ENCODE data around the gene JAK1.

The JAK1 gene

DNA sequence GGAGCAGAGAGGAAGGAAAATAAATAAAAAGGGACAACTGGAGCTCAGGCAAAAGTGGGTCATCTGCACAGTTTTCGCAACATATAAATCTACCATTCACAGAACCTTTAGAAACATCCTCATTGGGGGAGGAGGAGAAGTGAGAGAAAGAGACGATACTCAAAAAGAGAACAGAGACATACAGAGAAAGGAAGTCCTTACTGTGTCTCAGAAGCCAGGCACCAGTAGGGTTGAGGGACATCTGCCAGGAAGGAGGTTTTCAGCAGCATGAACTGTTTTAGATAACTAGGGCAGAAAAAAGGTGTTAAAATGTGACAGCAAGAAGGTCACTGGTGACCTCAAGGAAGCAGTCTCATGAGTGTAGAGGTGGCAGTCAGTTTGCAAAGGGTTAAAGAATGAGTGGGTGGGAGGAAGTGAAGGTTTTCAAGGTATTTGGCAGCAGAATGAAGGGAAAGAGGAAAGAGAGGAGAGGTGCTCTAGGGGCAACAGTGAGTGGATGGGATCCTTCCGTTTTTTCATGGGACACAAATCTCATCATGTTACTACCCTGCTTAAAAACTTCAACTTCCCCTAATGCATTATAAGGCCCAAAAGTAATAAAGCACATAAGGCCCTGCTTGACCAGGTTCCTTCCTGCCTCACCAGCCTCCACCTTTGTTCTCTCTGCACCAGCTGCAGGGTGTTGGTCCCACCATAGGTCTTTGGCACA lies 9.5 kb downstream of the JAK1 start:
- no peak for TF ChIP-seq CTCF (conservative IDR thresholded peaks at IDR 0.05; ENCODE audit: low read depth, low read length)
- H3K4me3 ChIP-seq (ENCODE audit: low read length), result no peak overlapping the region
- DNase-seq (ENCODE audit: low read depth), result no peak

DNA sequence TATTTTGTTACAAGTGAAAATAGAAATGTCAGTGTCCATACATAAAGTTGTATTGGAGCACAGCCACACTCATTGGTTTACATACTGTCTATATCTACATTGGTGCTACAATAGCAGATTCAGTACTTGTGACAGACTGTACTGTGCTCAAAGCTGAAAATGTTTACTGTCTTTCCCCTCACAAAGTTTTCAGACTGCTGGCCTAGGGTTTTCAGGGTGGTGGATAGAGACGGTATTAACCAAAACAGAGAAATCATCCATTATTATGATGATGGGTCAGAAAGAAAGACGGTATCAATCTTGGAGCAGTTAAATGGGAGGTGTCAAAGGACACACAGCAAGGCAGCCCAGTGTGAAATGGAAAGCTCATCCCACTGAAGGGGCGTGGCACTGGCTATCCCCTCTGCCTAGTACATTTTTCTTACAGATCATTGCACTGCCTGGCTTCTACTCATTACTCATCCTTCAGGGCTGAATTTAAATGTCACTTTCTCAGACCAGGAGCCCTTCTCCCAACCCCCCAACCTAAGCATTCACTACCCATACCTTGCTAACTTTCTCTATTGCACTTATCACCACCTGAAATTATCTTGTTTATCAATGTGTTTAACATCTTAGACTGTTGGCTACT lies 10.2 kb downstream of the JAK1 start:
- DNase-seq (ENCODE audit: low read depth), result no peak
- no peak overlapping the region for H3K4me3 ChIP-seq (ENCODE audit: low read length)
- TF ChIP-seq CTCF (conservative IDR thresholded peaks at IDR 0.05; ENCODE audit: low read depth, low read length), result no peak

- no peak overlapping the region for H3K4me3 ChIP-seq (ENCODE audit: low read length)
- no peak for DNase-seq (ENCODE audit: low read depth)
- TF ChIP-seq CTCF (conservative IDR thresholded peaks at IDR 0.05; ENCODE audit: low read depth, low read length), result no peak
Observed at GRCh38 chr1:64955097-64956009, 11.0 kb downstream of the JAK1 start.

GRCh38 chr1:64953241-64953640 lies 13.1 kb downstream of the JAK1 start:
- no peak overlapping the region for H3K4me3 ChIP-seq (ENCODE audit: low read length)
- no peak for DNase-seq (ENCODE audit: low read depth)
- no peak for TF ChIP-seq CTCF (conservative IDR thresholded peaks at IDR 0.05; ENCODE audit: low read depth, low read length)

DNA sequence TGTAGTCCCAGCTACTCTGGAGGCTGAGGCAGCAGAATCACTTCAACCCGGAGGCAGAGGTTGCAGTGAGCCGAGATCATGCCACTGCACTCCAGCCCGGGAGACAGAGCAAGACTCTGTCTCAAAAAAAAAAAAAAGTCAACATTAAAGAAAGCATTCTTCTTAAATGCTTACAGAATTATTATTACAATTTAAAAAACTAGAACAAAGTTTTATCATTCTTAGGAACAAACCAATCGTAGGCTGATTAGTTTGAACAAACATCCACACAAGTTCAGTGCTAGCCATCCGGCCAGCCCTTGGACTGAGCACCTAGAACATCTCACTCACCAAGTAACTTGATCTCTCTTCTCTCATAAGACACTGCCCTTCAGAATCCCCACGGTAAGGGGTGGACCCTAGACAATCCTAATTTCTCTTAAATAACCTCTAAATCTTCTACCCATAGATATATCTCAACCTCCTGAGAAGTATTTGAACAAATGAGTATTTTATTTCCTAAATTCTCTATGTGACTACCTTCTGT lies 16.0 kb downstream of the JAK1 start:
- no peak for TF ChIP-seq CTCF (conservative IDR thresholded peaks at IDR 0.05; ENCODE audit: low read depth, low read length)
- DNase-seq (ENCODE audit: low read depth), result no peak
- no peak overlapping the region for H3K4me3 ChIP-seq (ENCODE audit: low read length)

DNA sequence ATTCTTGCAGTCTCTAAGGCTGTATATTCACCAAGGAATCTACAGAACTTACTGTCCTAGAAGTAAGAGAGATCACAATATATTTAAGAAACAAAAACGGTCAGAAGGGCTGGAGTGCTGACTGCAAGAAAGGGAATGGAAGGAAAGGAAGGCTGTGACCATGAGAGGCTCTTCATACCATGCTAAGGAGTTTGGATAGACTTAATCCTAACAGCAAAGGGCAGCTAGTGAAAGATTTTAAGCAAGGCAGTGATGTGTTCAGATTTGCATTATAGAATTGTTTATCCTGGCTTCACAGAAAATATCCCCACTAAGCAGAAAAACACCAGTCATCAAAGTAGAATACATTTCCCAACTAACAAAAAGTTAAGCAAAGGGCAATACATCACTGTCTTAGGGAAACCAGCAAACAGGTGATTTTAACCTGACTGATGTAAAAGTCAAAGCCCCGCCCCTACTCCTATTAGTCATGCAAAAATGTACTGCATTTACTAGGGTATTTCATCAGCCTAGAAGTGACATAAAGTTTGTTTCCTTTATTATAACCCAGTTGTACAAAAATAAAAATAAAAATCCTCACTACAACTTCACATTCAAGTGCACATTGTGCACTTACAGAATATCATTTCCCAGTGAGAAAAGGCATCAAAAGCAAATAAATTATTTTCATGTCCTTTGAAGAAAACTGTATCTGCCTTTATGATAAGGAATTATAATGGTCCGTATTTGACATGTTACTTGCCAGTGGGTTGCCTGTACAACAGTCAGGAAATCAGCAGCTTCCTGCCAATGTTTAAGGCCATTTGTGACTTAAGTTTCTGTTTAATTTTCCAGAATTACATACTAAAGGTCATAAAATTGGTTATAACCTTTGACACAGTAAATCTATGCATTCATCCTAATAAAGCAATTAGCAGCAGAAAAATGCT lies 17.2 kb downstream of the JAK1 start:
- no peak overlapping the region for H3K4me3 ChIP-seq (ENCODE audit: low read length)
- TF ChIP-seq CTCF (conservative IDR thresholded peaks at IDR 0.05; ENCODE audit: low read depth, low read length), result no peak
- no peak for DNase-seq (ENCODE audit: low read depth)

All from retinal pigment epithelial cell (primary cell).